ENCODE measurements around the gene GPR3. TPM values are rescaled to one million over a fixed set of nuclear protein-coding genes. Genes with fewer than 3 reads are reported as not detected.

The GPR3 gene
- total RNA-seq, 1 donor, result 4.3 TPM

Other genes starting within 250 kb of the GPR3 start
- gene SLC9A1, start 237.5 kb upstream of the GPR3 start, total RNA-seq, result 6.7 TPM
- 58.2 TPM for gene WDTC1, start 158.0 kb upstream of the GPR3 start, total RNA-seq
- gene TMEM222, start 70.5 kb upstream of the GPR3 start, total RNA-seq, result 40.1 TPM
- 108 TPM for gene SYTL1, start 50.6 kb upstream of the GPR3 start, total RNA-seq
- gene MAP3K6, start 25.7 kb upstream of the GPR3 start, total RNA-seq, result 8.3 TPM
- gene FCN3, start 17.8 kb upstream of the GPR3 start, total RNA-seq, result under 0.01 TPM
- under 0.01 TPM for gene CD164L2, start 9.3 kb upstream of the GPR3 start, total RNA-seq
- 43.9 TPM for gene WASF2, start 97.5 kb downstream of the GPR3 start, total RNA-seq
- gene AHDC1, start 211.5 kb downstream of the GPR3 start, total RNA-seq, result 20.5 TPM
- gene FGR, start 242.6 kb downstream of the GPR3 start, total RNA-seq, result 10.8 TPM

All from hematopoietic multipotent progenitor cell (in vitro differentiated cells).